ENCODE measurements around the gene CRYAB.
"Not testable (repeated sequence)": the region's sequence is repeated elsewhere in the genome, so short reads cannot be mapped to it uniquely, and the experiment has no call there.

Gene CRYAB

DNA sequence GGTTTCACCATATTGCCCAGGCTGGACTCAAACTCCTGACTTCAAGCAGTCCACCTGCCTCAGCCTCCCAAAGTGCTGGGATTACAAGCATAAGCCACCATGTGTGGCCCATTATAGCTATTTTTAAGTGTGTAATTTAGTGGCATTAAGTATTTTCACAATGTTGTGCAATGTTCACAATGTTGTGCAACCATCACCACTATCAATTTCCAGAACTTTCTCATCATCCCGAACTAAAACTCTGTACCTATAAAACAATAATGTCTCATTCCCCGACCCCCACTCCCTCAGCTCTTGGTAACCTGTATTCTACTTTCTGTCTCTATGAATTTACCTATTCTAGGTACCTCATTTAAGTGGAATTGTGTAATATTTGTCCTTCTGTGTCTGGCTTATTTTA is 24.7 kb downstream of the CRYAB start:
- Mint-ChIP-seq H3K27me3 (no peaks in the 10 kb centered on the region), H3K4me3 (no peak overlapping the region), H3K9me3 (ENCODE audit: low read depth) (no peaks in the 10 kb centered on the region), H3K27ac (no peak overlapping the region), H3K4me1 (ENCODE audit: low read depth) (no peaks in the 10 kb centered on the region), H3K36me3 (peaks cover 13% of the 10 kb centered on the region)

DNA sequence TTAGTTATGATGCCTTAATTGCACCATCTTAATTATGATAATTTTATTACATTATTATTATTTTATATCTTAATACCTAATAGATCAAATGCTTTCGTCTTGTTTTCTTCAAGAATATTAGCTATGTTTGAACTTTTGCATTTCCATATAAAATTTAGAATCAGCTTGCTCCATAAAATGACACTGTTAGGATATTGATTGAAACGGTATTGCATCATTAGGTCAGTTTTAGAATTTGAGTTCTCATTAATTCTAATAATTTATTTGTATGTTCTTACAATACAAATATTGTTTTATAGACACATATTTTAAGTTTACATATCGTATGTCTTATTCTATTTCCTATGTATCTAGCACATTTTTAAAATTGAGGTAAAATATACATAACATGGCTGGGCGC is 25.5 kb downstream of the CRYAB start:
- Mint-ChIP-seq H3K36me3 (peaks cover 13% of the 10 kb centered on the region), H3K4me3 (no peak overlapping the region), H3K27ac (no peak overlapping the region), H3K9me3 (ENCODE audit: low read depth) (no peaks in the 10 kb centered on the region), H3K4me1 (ENCODE audit: low read depth) (no peaks in the 10 kb centered on the region), H3K27me3 (no peaks in the 10 kb centered on the region)

DNA sequence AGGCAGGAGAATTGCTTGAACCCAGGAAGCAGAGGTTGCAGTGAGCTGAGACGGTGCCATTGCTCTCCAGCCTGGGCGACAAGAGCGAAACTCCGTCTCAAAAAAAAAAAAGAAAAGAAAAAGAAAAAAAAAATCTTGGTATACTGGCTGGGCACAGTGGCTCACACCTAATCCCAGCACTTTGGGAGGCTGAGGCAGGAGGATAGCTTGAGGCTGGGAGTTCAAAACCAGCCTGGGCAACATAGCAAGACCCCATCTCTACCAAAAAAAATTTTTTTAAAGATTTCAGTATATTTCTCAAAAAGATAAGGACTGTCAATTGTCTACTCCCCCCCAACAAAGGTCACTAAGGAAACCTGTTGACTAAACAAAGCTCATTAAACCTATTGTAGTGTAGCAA is 26.5 kb downstream of the CRYAB start:
- not testable (repeated sequence) for H3K9me3 Mint-ChIP-seq (ENCODE audit: low read depth); H3K27ac Mint-ChIP-seq; H3K27me3 Mint-ChIP-seq; H3K4me1 Mint-ChIP-seq (ENCODE audit: low read depth); H3K4me3 Mint-ChIP-seq
- H3K36me3 Mint-ChIP-seq, result peaks cover 13% of the 10 kb centered on the region

DNA sequence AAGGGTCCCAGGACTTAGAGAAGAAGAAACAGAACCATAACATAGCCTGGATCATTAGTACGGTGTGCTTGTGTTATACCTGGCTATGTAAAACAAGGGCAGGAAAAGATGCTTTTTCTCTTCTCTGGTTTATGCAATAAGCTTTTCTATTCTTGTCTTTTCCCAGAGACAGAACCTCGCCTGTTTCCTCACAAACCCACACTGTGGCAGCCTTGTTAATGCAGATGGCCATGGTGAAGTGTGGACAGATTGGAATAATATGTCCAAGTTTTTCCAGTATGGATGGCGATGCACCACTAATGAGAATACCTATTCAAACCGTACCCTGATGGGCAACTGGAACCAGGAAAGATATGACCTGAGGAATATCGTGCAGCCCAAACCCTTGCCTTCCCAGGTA is 29.4 kb downstream of the CRYAB start:
- Mint-ChIP-seq H3K36me3 (peaks cover 16% of the 10 kb centered on the region), H3K9me3 (ENCODE audit: low read depth) (no peaks in the 10 kb centered on the region), H3K27ac (no peak overlapping the region), H3K27me3 (no peaks in the 10 kb centered on the region), H3K4me1 (ENCODE audit: low read depth) (peaks cover 22% of the 10 kb centered on the region), H3K4me3 (no peak overlapping the region)

DNA sequence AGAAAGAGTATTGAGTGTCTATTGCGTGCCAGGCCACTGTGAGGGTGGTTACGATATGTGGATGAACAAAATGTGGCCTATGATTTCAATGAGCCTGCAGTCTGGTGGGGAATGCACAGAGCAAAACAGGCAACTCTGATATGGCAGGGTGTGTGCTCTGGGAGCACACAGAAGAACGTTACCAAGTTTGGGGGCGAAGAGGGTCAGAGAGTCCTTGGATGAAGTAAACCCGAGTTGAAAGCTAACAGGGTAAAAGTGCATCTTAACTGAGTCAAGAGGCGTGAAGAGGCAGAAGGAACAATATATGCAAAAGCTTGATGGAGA is 32.0 kb downstream of the CRYAB start:
- Mint-ChIP-seq H3K4me1 (ENCODE audit: low read depth) (peaks cover 30% of the 10 kb centered on the region), H3K27me3 (no peaks in the 10 kb centered on the region), H3K4me3 (peak overlapping the region; percentile 97), H3K27ac (peak overlapping the region; percentile 100), H3K9me3 (ENCODE audit: low read depth) (no peaks in the 10 kb centered on the region), H3K36me3 (peaks cover 20% of the 10 kb centered on the region)

DNA sequence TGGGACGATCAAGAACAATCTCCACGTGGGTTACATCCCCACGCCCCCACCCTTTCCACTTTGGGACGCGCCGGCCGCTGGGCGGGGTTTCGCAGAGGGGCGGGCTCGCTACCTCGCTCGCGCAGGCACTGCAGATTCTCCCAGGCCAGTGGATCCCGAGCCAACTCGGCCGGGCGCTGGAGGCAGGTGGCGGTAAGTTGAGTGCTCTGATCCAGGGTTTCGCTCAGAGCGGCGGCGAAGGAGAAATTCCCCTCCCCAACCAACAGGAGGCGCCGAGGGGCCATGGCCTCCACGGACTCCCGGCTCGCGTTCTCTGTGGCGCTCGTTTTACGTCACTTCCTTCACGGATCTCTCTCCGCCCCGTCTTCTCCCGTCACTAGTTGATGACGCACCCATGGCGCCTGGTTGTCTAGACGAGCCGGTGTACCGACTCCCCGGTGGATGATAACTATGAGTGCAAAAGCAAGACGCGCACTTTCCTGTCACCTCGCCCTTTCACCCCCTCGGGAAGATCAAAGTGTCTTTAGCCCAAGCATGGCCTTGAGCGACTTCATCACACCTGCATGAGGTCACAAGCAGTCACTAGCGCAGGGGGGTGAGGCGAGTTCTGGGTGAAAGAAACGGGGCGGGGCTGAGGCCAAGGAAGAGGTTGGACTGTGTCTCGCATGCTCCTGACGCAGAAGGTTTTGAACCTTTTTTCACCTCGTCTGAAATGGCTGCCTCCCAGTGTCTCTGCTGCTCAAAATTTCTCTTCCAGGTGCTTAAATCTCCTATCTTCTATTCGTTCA is 32.5 kb downstream of the CRYAB start, which contains the start of the genes CFAP68 and FDXACB1:
TSS of gene CFAP68 (plus strand) at position 693 of the 788 bp plus-strand sequence. CDS start at position 713, 20 bp downstream.
TSS of gene FDXACB1 (minus strand) at position 317 of the 788 bp plus-strand sequence. CDS start at position 284, 33 bp downstream.
- no peaks in the 10 kb centered on the region for H3K27me3 Mint-ChIP-seq
- H3K4me3 Mint-ChIP-seq, result peak within 1 kb of the TSS; percentile 97
- peaks cover 18% of the 10 kb centered on the region for H3K36me3 Mint-ChIP-seq
- H3K9me3 Mint-ChIP-seq (ENCODE audit: low read depth), result no peaks in the 10 kb centered on the region
- peak within 1 kb of the TSS; percentile 100 for H3K27ac Mint-ChIP-seq
- H3K4me1 Mint-ChIP-seq (ENCODE audit: low read depth), result peaks cover 30% of the 10 kb centered on the region

DNA sequence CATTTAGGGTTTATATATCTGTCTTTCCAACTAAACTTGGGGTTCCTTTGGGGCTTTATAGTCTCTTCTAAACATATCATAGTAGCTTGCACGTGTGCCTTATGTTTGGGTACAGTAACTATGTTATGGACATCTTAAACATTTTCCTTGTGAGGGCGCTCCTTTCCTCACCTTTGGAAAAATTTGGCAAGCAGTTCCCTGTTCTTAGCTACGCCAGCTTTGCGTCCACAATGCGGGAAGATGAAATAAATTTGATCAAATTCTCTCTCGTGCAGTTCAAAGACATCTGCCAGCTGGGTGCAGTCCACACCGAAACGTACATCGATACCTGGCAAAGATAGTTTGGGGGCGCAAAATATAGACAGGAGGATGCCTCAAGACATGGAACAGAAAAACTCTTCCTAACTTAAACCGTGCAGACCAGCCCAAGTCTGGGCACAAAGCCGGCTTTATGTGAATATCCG is 33.2 kb downstream of the CRYAB start:
- Mint-ChIP-seq H3K27me3 (no peaks in the 10 kb centered on the region), H3K4me3 (peak overlapping the region; percentile 97), H3K36me3 (peaks cover 16% of the 10 kb centered on the region), H3K9me3 (ENCODE audit: low read depth) (no peaks in the 10 kb centered on the region), H3K4me1 (ENCODE audit: low read depth) (peaks cover 30% of the 10 kb centered on the region), H3K27ac (peak overlapping the region; percentile 100)

DNA sequence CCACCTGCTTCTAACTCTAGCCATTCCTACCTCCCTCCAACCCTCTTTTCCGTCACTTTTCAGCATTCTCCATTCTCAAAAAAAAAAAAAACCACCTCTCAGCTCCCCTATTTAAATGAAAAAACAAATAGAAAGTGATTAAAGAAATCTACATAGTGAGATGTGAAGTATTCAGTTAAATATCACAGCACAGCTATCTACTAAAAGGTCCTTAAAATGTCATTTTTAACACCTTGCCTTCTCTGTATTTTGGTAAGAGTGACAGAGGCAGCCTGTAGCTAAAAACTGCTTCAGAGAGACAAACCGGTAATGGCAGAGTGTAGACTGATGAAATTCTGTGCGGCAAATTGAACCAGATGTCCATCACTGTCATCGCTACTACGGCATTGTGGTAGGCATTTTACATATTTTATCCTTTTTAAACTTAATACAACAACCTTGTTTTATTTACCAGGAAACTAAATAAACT is 39.8 kb downstream of the CRYAB start:
- Mint-ChIP-seq H3K9me3 (ENCODE audit: low read depth) (no peaks in the 10 kb centered on the region), H3K27me3 (no peaks in the 10 kb centered on the region), H3K36me3 (peaks cover 19% of the 10 kb centered on the region), H3K4me1 (ENCODE audit: low read depth) (peaks cover 29% of the 10 kb centered on the region), H3K4me3 (peak overlapping the region; percentile 90), H3K27ac (peak overlapping the region; percentile 85)

DNA sequence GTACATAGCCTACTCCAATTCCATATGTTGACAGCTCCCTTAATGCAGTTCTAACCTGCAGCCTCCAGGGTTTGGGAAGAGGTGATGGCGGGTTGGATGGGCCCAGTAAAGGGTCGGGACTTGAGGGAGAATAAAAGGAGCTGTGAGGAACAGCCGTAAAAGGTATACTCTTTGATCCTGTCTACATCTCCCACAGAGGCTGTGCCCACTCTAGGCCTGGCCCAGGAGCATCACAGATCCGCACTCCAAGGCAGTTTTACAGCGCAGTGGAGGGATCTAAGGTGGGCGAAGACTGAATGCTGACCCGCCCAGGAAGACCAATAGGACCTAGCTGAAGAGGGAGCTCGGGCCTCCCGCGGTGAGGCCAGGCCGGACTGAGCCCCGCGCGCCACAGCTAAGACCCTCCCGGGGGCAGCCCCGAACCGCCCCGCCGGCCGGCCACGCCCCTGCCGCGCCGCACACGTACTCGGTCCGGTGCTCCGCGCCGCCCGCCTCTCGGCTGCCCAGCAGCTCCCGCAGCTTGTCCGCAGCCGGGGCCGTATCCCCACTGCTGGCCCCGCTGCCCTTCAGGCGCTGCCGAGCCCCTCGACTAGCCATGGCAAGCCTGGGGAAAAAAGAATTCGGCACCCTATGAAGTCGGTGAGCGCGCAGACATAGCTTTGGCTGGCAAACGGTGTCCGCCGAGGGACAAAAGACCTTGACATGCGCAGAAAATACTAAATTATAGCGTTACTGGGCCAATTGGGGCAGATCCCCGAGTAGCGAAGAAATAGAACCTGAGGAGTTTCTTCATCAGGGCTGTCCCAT is 40.5 kb downstream of the CRYAB start, which contains the start of gene ALG9:
TSS of gene ALG9 (minus strand) at position 696 of the 807 bp plus-strand sequence. CDS start at position 597, 99 bp downstream.
- peaks cover 31% of the 10 kb centered on the region for H3K4me1 Mint-ChIP-seq (ENCODE audit: low read depth)
- no peaks in the 10 kb centered on the region for H3K9me3 Mint-ChIP-seq (ENCODE audit: low read depth)
- H3K27ac Mint-ChIP-seq, result peak within 1 kb of the TSS; percentile 91
- no peaks in the 10 kb centered on the region for H3K27me3 Mint-ChIP-seq
- H3K36me3 Mint-ChIP-seq, result peaks cover 22% of the 10 kb centered on the region
- peak within 1 kb of the TSS; percentile 90 for H3K4me3 Mint-ChIP-seq

DNA sequence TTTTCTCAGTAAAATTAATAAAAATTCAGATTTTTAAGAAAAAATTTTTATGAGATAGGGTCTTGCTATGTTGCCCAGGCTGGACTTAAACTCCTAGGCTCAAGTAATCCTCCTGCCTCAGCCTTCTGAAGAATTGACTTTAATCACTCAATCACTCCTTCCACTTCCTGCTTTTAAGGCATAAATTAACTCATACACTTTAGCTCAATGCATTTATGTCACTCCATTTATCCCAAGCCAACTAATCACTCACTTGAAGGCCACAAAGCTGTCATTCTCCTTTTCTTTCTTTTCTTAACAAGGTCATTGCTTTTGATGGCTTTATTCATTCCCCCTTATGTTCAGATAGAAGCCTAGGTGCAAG is 41.1 kb downstream of the CRYAB start:
- Mint-ChIP-seq H3K4me3 (peak overlapping the region; percentile 90), H3K27me3 (no peaks in the 10 kb centered on the region), H3K36me3 (peaks cover 22% of the 10 kb centered on the region), H3K27ac (peak overlapping the region; percentile 91), H3K4me1 (ENCODE audit: low read depth) (peaks cover 31% of the 10 kb centered on the region), H3K9me3 (ENCODE audit: low read depth) (no peaks in the 10 kb centered on the region)

DNA sequence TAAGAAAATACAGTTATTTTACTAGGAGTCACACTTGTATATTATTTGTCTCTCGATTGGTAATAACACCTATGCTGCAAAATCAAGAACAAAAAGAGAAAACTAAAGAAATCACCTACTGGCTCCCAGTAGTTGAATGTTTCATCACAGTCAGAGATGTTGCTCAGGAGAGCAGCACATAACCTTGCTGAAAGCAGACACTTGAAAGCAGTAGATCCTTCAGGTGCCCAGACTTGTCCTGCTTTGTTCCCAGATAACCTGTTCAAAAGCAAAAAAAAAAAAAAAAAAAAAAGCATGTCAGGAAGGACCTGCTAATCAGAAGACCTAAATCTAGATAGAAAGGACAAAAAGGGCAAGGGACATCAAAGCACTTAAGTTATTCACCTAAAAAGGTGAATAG is 41.5 kb downstream of the CRYAB start:
- Mint-ChIP-seq H3K36me3 (peaks cover 22% of the 10 kb centered on the region), H3K4me3 (peak overlapping the region; percentile 65), H3K27ac (no peak overlapping the region), H3K27me3 (no peaks in the 10 kb centered on the region), H3K9me3 (ENCODE audit: low read depth) (no peaks in the 10 kb centered on the region), H3K4me1 (ENCODE audit: low read depth) (peaks cover 30% of the 10 kb centered on the region)

DNA sequence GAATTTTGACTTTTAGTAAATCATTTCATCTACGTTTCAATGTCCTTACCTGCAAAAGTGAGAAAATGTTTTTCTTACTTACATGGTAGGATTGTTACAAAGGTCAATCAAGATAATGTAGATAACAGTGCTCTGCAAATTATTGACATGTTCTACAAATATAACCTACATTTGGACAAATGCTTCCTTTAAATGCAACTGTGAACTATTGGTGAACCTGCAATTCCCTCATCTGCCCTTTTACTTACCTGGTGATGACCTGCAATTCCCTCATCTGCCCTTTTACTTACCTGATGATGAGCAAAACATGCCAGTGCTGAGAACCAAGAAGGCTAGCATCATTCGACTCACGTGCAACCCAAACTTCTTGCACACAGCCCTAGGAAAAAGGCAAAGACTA is 51.3 kb downstream of the CRYAB start:
- Mint-ChIP-seq H3K4me1 (ENCODE audit: low read depth) (no peaks in the 10 kb centered on the region), H3K36me3 (peaks cover 9% of the 10 kb centered on the region), H3K9me3 (ENCODE audit: low read depth) (no peaks in the 10 kb centered on the region), H3K4me3 (no peak overlapping the region), H3K27me3 (no peaks in the 10 kb centered on the region), H3K27ac (no peak overlapping the region)
